IMR-90 (cell line): Measurements from ENCODE around the gene CIAO2B. TPM values are rescaled to one million over a fixed set of nuclear protein-coding genes. Genes with fewer than 3 reads are reported as not detected.

ENCODE experiments used
- ATAC-seq: fragments of 200-7000 bp; cut with Tn5 transposase; 2 replicates; pipeline ENCODE4 v1.9.1; 2020; ENCODE audit warnings: low read depth, mild to moderate bottlenecking, moderate library complexity
- BruUV-seq: library from RNA; stranded (reverse); fragments of 400-500 nt; replicated peaks from 2 replicates; lab custom pipeline; 2021; lab: Mats Ljungman, UMichigan
- CTCF ChIA-PET: fragments of 300-600 bp; formaldehyde crosslinking; extraction: SDS; loops from one replicate; lab custom pipeline; 2021; ENCODE audit warnings: antibody characterized with exemption; lab: Yijun Ruan, JAX
- POLR2A ChIA-PET: fragments of 300-600 bp; sonication (Branson Sonifier 250); formaldehyde crosslinking; loops from one replicate; lab custom pipeline; 2022; ENCODE audit warnings: antibody characterized with exemption; ENCODE audit not compliant: unreplicated experiment; lab: Charles Lee
- DNase-seq: peaks from one replicate; pipeline ENCODE4 v3.0.0; 2013
- H2AFZ ChIP-seq: replicated peaks from 2 replicates; pipeline ENCODE3; 2013; ENCODE audit warnings: low read length, mild to moderate bottlenecking; ENCODE audit not compliant: poor library complexity
- H2AK5ac ChIP-seq: 2 replicates; pipeline ENCODE4 v1.6.1; 2013; ENCODE audit warnings: low read depth, low read length, inconsistent platforms
- H2AK9ac ChIP-seq: replicated peaks from 2 replicates; pipeline ENCODE3; 2013; ENCODE audit warnings: mild to moderate bottlenecking, low read depth, low read length, moderate library complexity; ENCODE audit not compliant: poor library complexity
- H2BK120ac ChIP-seq: 2 replicates; pipeline ENCODE4 v1.6.1; 2013; ENCODE audit warnings: low read depth, low read length, inconsistent platforms
- H2BK15ac ChIP-seq: 3 replicates; pipeline ENCODE4 v1.6.1; 2013; ENCODE audit warnings: low read depth, low read length, inconsistent platforms
- H2BK20ac ChIP-seq: 2 replicates; pipeline ENCODE4 v1.6.1; 2013; ENCODE audit warnings: low read depth, mild to moderate bottlenecking, inconsistent platforms, low read length, moderate library complexity
- H2BK5ac ChIP-seq: 2 replicates; pipeline ENCODE4 v1.6.1; 2013; ENCODE audit warnings: mild to moderate bottlenecking, low read depth, low read length, inconsistent platforms; ENCODE audit not compliant: poor library complexity, severe bottlenecking
- H3K14ac ChIP-seq: replicated peaks from 2 replicates; pipeline ENCODE4 v1.6.1; 2013; ENCODE audit warnings: low read depth, low read length, inconsistent platforms
- H3K18ac ChIP-seq: 2 replicates; pipeline ENCODE4 v1.6.1; 2013; ENCODE audit warnings: low read depth, low read length, control low read depth
- H3K23ac ChIP-seq: 2 replicates; pipeline ENCODE4 v1.6.1; 2013; ENCODE audit warnings: low read depth, low read length, inconsistent platforms
- H3K27ac ChIP-seq: 2 replicates; pipeline ENCODE4 v1.5.1; 2013; ENCODE audit warnings: mild to moderate bottlenecking, control low read depth, low read length; ENCODE audit not compliant: insufficient read depth
- H3K27me3 ChIP-seq: 2 replicates; pipeline ENCODE4 v1.6.1; 2013; ENCODE audit warnings: low read length; ENCODE audit not compliant: control insufficient read depth, insufficient read depth
- H3K36me3 ChIP-seq: 2 replicates; pipeline ENCODE4 v1.6.1; 2013; ENCODE audit warnings: low read length, mixed read lengths; ENCODE audit not compliant: control insufficient read depth, insufficient read depth
- H3K4ac ChIP-seq: 2 replicates; pipeline ENCODE4 v1.6.1; 2013; ENCODE audit warnings: low read depth, low read length, inconsistent platforms
- H3K4me1 ChIP-seq: 2 replicates; pipeline ENCODE4 v1.6.1; 2013; ENCODE audit warnings: low read length, mixed read lengths; ENCODE audit not compliant: control insufficient read depth, insufficient read depth
- H3K4me2 ChIP-seq: 2 replicates; pipeline ENCODE4 v1.6.1; 2013; ENCODE audit warnings: low read depth, mild to moderate bottlenecking, control low read depth, low read length, moderate library complexity
- H3K4me3 ChIP-seq: 2 replicates; pipeline ENCODE4 v1.5.1; 2013; ENCODE audit warnings: low read depth, mild to moderate bottlenecking, control low read depth, low read length, moderate library complexity; ENCODE audit not compliant: insufficient read depth
- H3K56ac ChIP-seq: 2 replicates; pipeline ENCODE4 v1.6.1; 2013; ENCODE audit warnings: low read length, inconsistent platforms; ENCODE audit not compliant: insufficient read depth; ENCODE audit errors: extremely low read depth
- H3K79me1 ChIP-seq, 2 experiments: 2 replicates each; pipeline ENCODE4 v1.6.1; 2013; ENCODE audit warnings: low read length in 2 of 2, inconsistent platforms in 1 of 2, low read depth in 1 of 2
- H3K9ac ChIP-seq: 2 replicates; pipeline ENCODE4 v1.6.1; 2013; ENCODE audit warnings: low read depth, low read length, control low read depth
- H3K9me1 ChIP-seq: 2 replicates; pipeline ENCODE4 v1.6.1; 2013; ENCODE audit warnings: low read length, inconsistent platforms; ENCODE audit not compliant: insufficient read depth
- H3K9me3 ChIP-seq: 2 replicates; pipeline ENCODE4 v1.6.1; 2013; ENCODE audit warnings: low read length; ENCODE audit not compliant: control insufficient read depth, insufficient read depth
- H4K20me1 ChIP-seq: 2 replicates; pipeline ENCODE4 v1.6.1; 2013; ENCODE audit warnings: low read length, inconsistent platforms; ENCODE audit not compliant: insufficient read depth
- H4K5ac ChIP-seq: 2 replicates; pipeline ENCODE4 v1.6.1; 2013; ENCODE audit warnings: mild to moderate bottlenecking, low read depth, low read length, control low read depth
- H4K8ac ChIP-seq, 2 experiments: 2 replicates each; pipeline ENCODE4 v1.6.1; 2013; ENCODE audit warnings: low read depth in 2 of 2, low read length in 2 of 2, control low read depth in 1 of 2, inconsistent platforms in 1 of 2
- H4K91ac ChIP-seq: 2 replicates; pipeline ENCODE4 v1.6.1; 2013; ENCODE audit warnings: low read depth, low read length, inconsistent platforms; ENCODE audit not compliant: insufficient read depth
- BHLHE40 ChIP-seq: fragments of 150-350 bp; IDR thresholded peaks from 2 replicates; pipeline ENCODE4 v1.6.1; 2016; ENCODE audit warnings: mild to moderate bottlenecking, low read depth, low read length
- FOS ChIP-seq: fragments of 150-350 bp; IDR thresholded peaks from 2 replicates; pipeline ENCODE4 v1.6.1; 2016; ENCODE audit warnings: low read depth, low read length
- WGBS, 2 experiments: methylation state at CpG; one replicate each; pipeline versions ENCODE4 v1.1.5 to v1.1.7; 2013; ENCODE audit warnings: missing lambda C conversion rate in 2 of 2; ENCODE audit not compliant: insufficient read length in 1 of 2; ENCODE audit errors: extremely low coverage in 2 of 2; 5-methylcytosine and 5-hydroxymethylcytosine counted together
- dilution Hi-C: fragments of 300-500 bp; cut with HindIII; formaldehyde crosslinking; loops from one replicate; pipeline ENCODE4 v1.14.3; 2018; ENCODE audit warnings: low sequenced_read_pairs; ENCODE audit not compliant: unreplicated experiment
- in situ Hi-C: fragments of 300-500 bp; cut with MboI; formaldehyde crosslinking; loops from 3 replicates; pipeline ENCODE4 v1.14.3; 2019; ENCODE audit warnings: low sequenced_read_pairs, inconsistent platforms, mixed read lengths
- intact Hi-C: fragments of 100-400 bp; cut with micrococcal nuclease; formaldehyde crosslinking; loops from 2 replicates; pipeline ENCODE4 v1.10.0; 2022
- polyA plus RNA-seq, 3 experiments: library from polyadenylated mRNA; depleted of rRNA; stranded (reverse); fragments of >200 nt; gene quantifications; 2 replicates each; pipeline ENCODE4 v1.2.3, GENCODE V29; 2012; ENCODE audit warnings: low replicate concordance in 1 of 3
- total RNA-seq: library from RNA; depleted of rRNA; stranded (reverse); fragments of >200 nt; gene quantifications from 2 replicates; pipeline ENCODE4 v1.2.3, GENCODE V29; 2012

The CIAO2B gene
- total and polyA plus RNA-seq, 2 of the 4 experiments (the other 2 are of a cell fraction), result 148 to 234 TPM

DNA sequence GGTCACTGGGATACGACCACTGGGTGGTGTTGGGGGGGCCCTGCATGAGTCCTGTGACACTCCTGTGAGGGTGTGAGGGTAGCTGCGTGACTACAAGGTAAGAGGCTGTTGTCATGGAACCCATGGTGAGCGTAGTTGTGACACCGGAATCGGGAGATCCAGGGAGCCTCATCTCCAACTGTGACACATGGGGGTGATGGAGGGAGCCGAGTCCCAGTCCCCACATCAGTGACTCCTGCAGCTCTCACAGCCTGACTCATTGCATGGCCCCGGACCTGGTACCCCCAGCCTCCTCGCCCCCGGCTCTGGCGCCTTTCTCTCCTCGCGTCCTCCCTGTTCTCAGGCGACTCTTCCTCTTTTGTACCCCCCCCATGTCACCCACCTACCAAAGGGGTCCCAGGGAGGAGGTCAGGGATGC lies 29.8 kb downstream of the CIAO2B start:
- H4K20me1 ChIP-seq, result no peaks in the 10 kb centered on the region
- POLR2A ChIA-PET, result interaction anchor here (0.5 kb wide), 1 partner anchor 15 kb away, joined by 4 read pairs; no protein-coding TSS in a partner anchor
- peak overlapping the region; percentile 96 for H3K4ac ChIP-seq
- in situ Hi-C loops, result no loop called here
- no peaks in the 10 kb centered on the region for H3K9me3 ChIP-seq
- peak overlapping the region; percentile 98 for H2BK120ac ChIP-seq
- H3K23ac ChIP-seq, result peak overlapping the region; percentile 98
- peak overlapping the region; percentile 69 for H2AFZ ChIP-seq
- TF ChIP-seq BHLHE40, result no peak
- 0 out of 2 replicates have a peak, but pooled peaks have one; percentile 25 for TF ChIP-seq FOS
- peak overlapping the region; percentile 88 for H2AK5ac ChIP-seq
- H3K9ac ChIP-seq, result 0 out of 2 replicates have a peak overlapping the region, but pooled peaks have one; percentile 9
- peak overlapping the region; percentile 38 for H2AK9ac ChIP-seq
- H2BK20ac ChIP-seq, result peak overlapping the region; percentile 95
- no peaks in the 10 kb centered on the region for H3K36me3 ChIP-seq
- H3K79me1 ChIP-seq, result peaks cover 0 to 10% of the 10 kb centered on the region in 2 experiments; a peak in 2 of 4 replicates
- H4K91ac ChIP-seq, result peak overlapping the region; percentile 89
- H4K5ac ChIP-seq, result peak overlapping the region; percentile 65
- dilution Hi-C loops, result no loop called here
- H3K56ac ChIP-seq, result no peak overlapping the region
- H3K9me1 ChIP-seq, result peaks cover 44% of the 10 kb centered on the region
- DNase-seq (no peak), ATAC-seq (no peak)
- H3K4me1 ChIP-seq, result peaks cover 40% of the 10 kb centered on the region
- H3K4me3 ChIP-seq, result no peak overlapping the region
- peak overlapping the region; percentile 52 to 97; a peak in 3 of 4 replicates for H4K8ac ChIP-seq
- H2BK5ac ChIP-seq, result peak overlapping the region; percentile 61
- WGBS, 2 experiments, result no CpG with 5 or more reads among the region's 13 CpGs
- peak overlapping the region; percentile 87 for H3K14ac ChIP-seq
- no peaks in the 10 kb centered on the region for H3K27me3 ChIP-seq
- CTCF ChIA-PET, result interaction anchor here (1.0 to 1.1 kb wide), 2 partner anchors 24 to 251 kb away, joined by 3 read pairs; no protein-coding TSS in a partner anchor
- intact Hi-C loops, result no loop called here
- BruUV-seq, result no TSS peak
- H3K18ac ChIP-seq, result peak overlapping the region; percentile 85
- H3K27ac ChIP-seq, result peak overlapping the region; percentile 61; the same call in 1 of the 2 replicates
- peak overlapping the region; percentile 43; the same call in 2 of the 3 replicates for H2BK15ac ChIP-seq
- H3K4me2 ChIP-seq, result peak overlapping the region; percentile 23
